GM12892 (cell line): ENCODE results near the gene TMEM127.

Source experiments
- POLR2A ChIP-seq: IDR thresholded peaks from 2 replicates; pipeline ENCODE4 v1.6.1; 2011; ENCODE audit warnings: low read depth, low read length, control low read depth
- TAF1 ChIP-seq: IDR thresholded peaks from 2 replicates; pipeline ENCODE4 v1.6.1; 2011; ENCODE audit warnings: low read depth, mild to moderate bottlenecking, control low read depth, low read length, borderline replicate concordance

DNA sequence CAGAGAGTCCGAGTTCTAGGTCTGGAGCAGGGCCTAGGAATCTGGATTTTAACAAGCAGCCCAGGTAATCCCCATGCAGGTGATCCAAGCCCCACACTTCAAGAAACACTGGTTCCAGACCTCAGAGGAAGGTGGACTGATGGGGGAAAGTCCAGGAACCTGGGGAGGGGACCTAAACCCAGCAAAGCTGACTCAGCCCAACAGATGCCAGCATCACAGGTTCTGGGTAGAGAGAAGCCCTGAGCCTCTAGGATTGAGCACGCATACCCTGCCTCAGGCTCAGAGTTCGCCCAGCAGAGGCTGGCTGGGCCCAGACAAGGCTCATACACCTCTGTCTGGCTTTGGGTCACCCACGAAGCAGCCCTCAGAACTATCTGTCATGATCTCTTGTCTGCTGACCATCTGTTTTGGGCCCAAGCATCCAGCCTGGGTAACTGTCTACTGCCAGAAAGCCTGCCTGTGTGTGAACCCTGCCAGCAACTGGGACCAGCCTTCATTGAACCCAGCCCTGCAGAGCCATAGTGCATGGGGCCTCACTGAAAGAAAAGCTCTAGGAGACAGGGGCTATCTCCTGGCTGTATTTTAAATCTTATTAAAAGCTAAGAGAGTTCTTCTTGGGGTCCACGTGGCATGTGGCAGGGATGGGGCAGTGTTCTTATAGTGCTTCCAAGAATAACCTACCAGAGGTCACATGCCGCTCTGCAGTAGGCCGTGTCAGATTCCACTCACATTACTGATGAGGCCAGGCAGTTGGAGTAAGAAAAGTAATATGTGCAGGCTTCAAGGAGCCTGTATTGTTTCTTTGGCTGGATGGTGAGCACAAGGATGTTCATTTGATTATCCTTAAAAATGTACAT lies 7.4 kb downstream of the TMEM127 start:
- no peak for TF ChIP-seq POLR2A
- no peak for TF ChIP-seq TAF1
